ENCODE data around the gene SERINC4. TPM values are rescaled to one million over a fixed set of nuclear protein-coding genes. Genes with fewer than 3 reads are reported as not detected.

SERINC4 gene
- total and polyA plus RNA-seq, 9 of the 15 experiments (the other 6 are each of a cell fraction or from before 2014, with no cell fraction given), result 0.14 to 0.86 (median 0.18) TPM; not detected in 2

- TF ChIP-seq ZNF143 (CRISPR knock-in tag; IDR thresholded peaks at IDR 0.05) (0 out of 2 replicates have a peak, but pooled peaks have one; percentile 20), SIN3B (IDR thresholded peaks at IDR 0.05; ENCODE audit: low read depth) (no peak), SIX5 (IDR thresholded peaks at IDR 0.05; ENCODE audit: borderline replicate concordance in 1 of 2, insufficient read depth in 1 of 2, low read depth in 1 of 2, low read length in 2 of 2) (0 out of 4 replicates have a peak, but pooled peaks of 1 of the 2 experiments have one; percentile 12), WHSC1 (IDR thresholded peaks at IDR 0.05; ENCODE audit: low read length) (no peak), CHD1 (IDR thresholded peaks at IDR 0.05; ENCODE audit: low read length) (no peak), PREB (CRISPR knock-in tag; IDR thresholded peaks at IDR 0.05) (no peak), BCLAF1 (IDR thresholded peaks at IDR 0.05; ENCODE audit: borderline replicate concordance in 1 of 2, control insufficient read depth in 1 of 2, low read depth in 2 of 2, low read length in 1 of 2) (no peak), ZBTB1 (CRISPR knock-in tag; IDR thresholded peaks at IDR 0.05; ENCODE audit: borderline replicate concordance, low read depth) (no peak), ZBTB9 (CRISPR knock-in tag; IDR thresholded peaks at IDR 0.05) (no peak), NR1H2 (CRISPR knock-in tag; IDR thresholded peaks at IDR 0.05) (no peak), PTTG1 (tag; IDR thresholded peaks at IDR 0.05; ENCODE audit: low read depth) (no peak), MYBL2 (IDR thresholded peaks at IDR 0.05; ENCODE audit: low read depth) (no peak), MYBL2 (CRISPR knock-in tag; IDR thresholded peaks at IDR 0.05; ENCODE audit: borderline replicate concordance) (no peak), CBFB (CRISPR knock-in tag; IDR thresholded peaks at IDR 0.05) (no peak), CBX2 (IDR thresholded peaks at IDR 0.05; ENCODE audit: insufficient read depth, low read length, poor library complexity, severe bottlenecking) (no peak), NFATC3 (IDR thresholded peaks at IDR 0.05) (no peak), ZNF445 (CRISPR knock-in tag; IDR thresholded peaks at IDR 0.05; ENCODE audit: low read depth) (no peak), XRCC5 (IDR thresholded peaks at IDR 0.05; ENCODE audit: low read depth, low read length) (no peak), PRPF4 (IDR thresholded peaks at IDR 0.05; ENCODE audit: insufficient read depth, low read depth, low read length, poor library complexity, severe bottlenecking) (no peak), CREB3L1 (IDR thresholded peaks at IDR 0.05; ENCODE audit: borderline replicate concordance, low read depth) (no peak), TAF1 (IDR thresholded peaks at IDR 0.05; ENCODE audit: control insufficient read depth, extremely low read depth, insufficient read depth, low read length, severe bottlenecking) (no peak)
Measured at GRCh38 chr15:43748376-43748775, 51.6 kb downstream of the SERINC4 start (continued).
